HepG2 (cell line): Measurements from ENCODE around the gene SIRT5. TPM values are rescaled to one million over a fixed set of nuclear protein-coding genes. Genes with fewer than 3 reads are reported as not detected.

Experiments
- FLYWCH1 ChIP-seq: sonication (generic); formaldehyde crosslinking; IDR thresholded peaks from 2 replicates; pipeline ENCODE4 v1.8.1; 2023; ENCODE audit warnings: mild to moderate bottlenecking, missing genetic modification reagents
- GABPB1 ChIP-seq: IDR thresholded peaks from 2 replicates; pipeline ENCODE4 v1.6.1; 2016; ENCODE audit warnings: mild to moderate bottlenecking, missing genetic modification reagents, moderate library complexity, missing compliant biosample characterization
- GLMP ChIP-seq: sonication (generic); formaldehyde crosslinking; IDR thresholded peaks from 2 replicates; pipeline ENCODE4 v1.9.0; 2021; ENCODE audit warnings: missing genetic modification reagents, mild to moderate bottlenecking, borderline replicate concordance
- HNRNPUL1 ChIP-seq: fragments of 200-400 bp; formaldehyde crosslinking; IDR thresholded peaks from 2 replicates; pipeline ENCODE4 v1.6.1; 2017; ENCODE audit warnings: low read depth, mild to moderate bottlenecking, low read length, moderate library complexity
- HOXA7 ChIP-seq: sonication (generic); formaldehyde crosslinking; IDR thresholded peaks from 2 replicates; pipeline ENCODE4 v1.8.1; 2022; ENCODE audit warnings: mild to moderate bottlenecking, missing genetic modification reagents, moderate library complexity
- KDM6A ChIP-seq: IDR thresholded peaks from 2 replicates; pipeline ENCODE4 v1.6.1; 2016; ENCODE audit warnings: low read depth
- NCOA2 ChIP-seq: sonication (generic); formaldehyde crosslinking; IDR thresholded peaks from 2 replicates; pipeline ENCODE4 v1.8.0; 2022; ENCODE audit warnings: inconsistent platforms
- POGZ ChIP-seq: sonication (generic); formaldehyde crosslinking; IDR thresholded peaks from 2 replicates; pipeline ENCODE4 v1.4.0; 2020; ENCODE audit warnings: mild to moderate bottlenecking, missing genetic modification reagents
- PRMT3 ChIP-seq: sonication (generic); formaldehyde crosslinking; IDR thresholded peaks from 2 replicates; pipeline ENCODE4 v1.8.1; 2022; ENCODE audit warnings: low read depth, mild to moderate bottlenecking, moderate library complexity, missing genetic modification reagents, borderline replicate concordance
- RARG ChIP-seq: sonication (generic); formaldehyde crosslinking; IDR thresholded peaks from 2 replicates; pipeline ENCODE4 v1.4.0; 2020; ENCODE audit warnings: low read depth, mild to moderate bottlenecking, missing genetic modification reagents
- SAFB2 ChIP-seq: sonication (generic); formaldehyde crosslinking; IDR thresholded peaks from 2 replicates; pipeline ENCODE4 v1.5.1; 2020; ENCODE audit warnings: missing genetic modification reagents, low read depth, mild to moderate bottlenecking, borderline replicate concordance
- SRSF9 ChIP-seq: fragments of 200-400 bp; formaldehyde crosslinking; IDR thresholded peaks from 2 replicates; pipeline ENCODE4 v1.6.1; 2018; ENCODE audit warnings: borderline replicate concordance, mild to moderate bottlenecking, low read depth, low read length; ENCODE audit not compliant: insufficient read depth, poor library complexity, severe bottlenecking
- TMF1 ChIP-seq: sonication (generic); formaldehyde crosslinking; IDR thresholded peaks from 2 replicates; pipeline ENCODE4 v1.8.1; 2022; ENCODE audit warnings: low read depth, missing genetic modification reagents
- ZNF180 ChIP-seq: sonication (generic); formaldehyde crosslinking; IDR thresholded peaks from 2 replicates; pipeline ENCODE4 v1.4.0; 2020; ENCODE audit warnings: low read depth, missing genetic modification reagents, borderline replicate concordance
- ZNF329 ChIP-seq: sonication (generic); formaldehyde crosslinking; IDR thresholded peaks from 2 replicates; pipeline ENCODE4 v1.9.0; 2021; ENCODE audit warnings: low read depth, mild to moderate bottlenecking, missing genetic modification reagents
- ZNF431 ChIP-seq: sonication (generic); formaldehyde crosslinking; IDR thresholded peaks from 2 replicates; pipeline ENCODE4 v1.9.0; 2022; ENCODE audit warnings: missing genetic modification reagents, low read depth, mild to moderate bottlenecking, borderline replicate concordance
- ZNF510 ChIP-seq: sonication (generic); formaldehyde crosslinking; IDR thresholded peaks from 2 replicates; pipeline ENCODE4 v1.4.0; 2020; ENCODE audit warnings: low read depth, mild to moderate bottlenecking, missing genetic modification reagents
- ZNF607 ChIP-seq: sonication (generic); formaldehyde crosslinking; IDR thresholded peaks from 2 replicates; pipeline ENCODE4 v1.5.1; 2020; ENCODE audit warnings: missing genetic modification reagents, mild to moderate bottlenecking, borderline replicate concordance
- ZNF747 ChIP-seq: sonication (generic); formaldehyde crosslinking; IDR thresholded peaks from 2 replicates; pipeline ENCODE4 v1.8.1; 2023; ENCODE audit warnings: missing genetic modification reagents, mild to moderate bottlenecking, borderline replicate concordance
- ZNF883 ChIP-seq: sonication (generic); formaldehyde crosslinking; IDR thresholded peaks from 2 replicates; pipeline ENCODE4 v1.5.1; 2020; ENCODE audit warnings: mild to moderate bottlenecking, missing genetic modification reagents; ENCODE audit errors: not compliant biosample characterization
- ZSCAN30 ChIP-seq: sonication (generic); formaldehyde crosslinking; IDR thresholded peaks from 2 replicates; pipeline ENCODE4 v1.5.0; 2020; ENCODE audit warnings: mild to moderate bottlenecking, missing genetic modification reagents
- polyA plus RNA-seq, 8 experiments: library from polyadenylated mRNA; depleted of rRNA in 3 of 8; stranded (reverse) in 7 of 8; unstranded in 1 of 8; fragments of >200 nt; fragmentation: Illumina TruSeq in 4 of 8; extraction: Trizol in 4 of 8; gene quantifications; 2 replicates each; pipeline versions ENCODE4 v1.2.1 to v1.2.3, GENCODE V29; 2011 to 2016; ENCODE audit warnings: low read depth in 4 of 8, missing spikeins in 1 of 8, mixed read lengths in 1 of 8; ENCODE audit not compliant: insufficient read depth in 1 of 8
- total RNA-seq, 5 experiments: library from RNA; depleted of rRNA; stranded (reverse); fragments of >200 nt; fragmentation: Illumina TruSeq; extraction: Trizol; gene quantifications; 2 replicates each; pipeline ENCODE4 v1.2.3, GENCODE V29; 2016; ENCODE audit warnings: low read depth in 1 of 5
- TF ChIP-seq, protein P1 (sequence below): sonication (generic); IDR thresholded peaks from 2 replicates; pipeline ENCODE4 v1.6.1; 2016; ENCODE audit warnings: low read depth, borderline replicate concordance
- TF ChIP-seq, protein P2 (sequence below): sonication (generic); formaldehyde crosslinking; IDR thresholded peaks from 2 replicates; pipeline ENCODE4 v1.4.0; 2020; ENCODE audit warnings: missing genetic modification reagents, borderline replicate concordance

SIRT5 gene
- total and polyA plus RNA-seq, 2 of the 13 experiments (the other 11 are each of a cell fraction or from before 2014, with no cell fraction given) = 14.1 to 16.6 TPM

- TF ChIP-seq, protein P1, sequence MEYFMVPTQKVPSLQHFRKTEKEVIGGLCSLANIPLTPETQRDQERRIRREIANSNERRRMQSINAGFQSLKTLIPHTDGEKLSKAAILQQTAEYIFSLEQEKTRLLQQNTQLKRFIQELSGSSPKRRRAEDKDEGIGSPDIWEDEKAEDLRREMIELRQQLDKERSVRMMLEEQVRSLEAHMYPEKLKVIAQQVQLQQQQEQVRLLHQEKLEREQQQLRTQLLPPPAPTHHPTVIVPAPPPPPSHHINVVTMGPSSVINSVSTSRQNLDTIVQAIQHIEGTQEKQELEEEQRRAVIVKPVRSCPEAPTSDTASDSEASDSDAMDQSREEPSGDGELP = peak; percentile 98
- TF ChIP-seq ZSCAN30 (CRISPR knock-in tag) (no peak), POGZ (peak; percentile 77), SRSF9 (no peak), FLYWCH1 (CRISPR knock-in tag) (no peak), ZNF180 (CRISPR knock-in tag) (no peak), NCOA2 (peak; percentile 98), ZNF431 (CRISPR knock-in tag) (peak; percentile 78; the same call in 1 of the 2 replicates), SAFB2 (CRISPR knock-in tag) (no peak), ZNF510 (CRISPR knock-in tag) (no peak), GABPB1 (CRISPR knock-in tag) (peak; percentile 39), HNRNPUL1 (no peak), PRMT3 (CRISPR knock-in tag) (no peak), KDM6A (CRISPR knock-in tag) (peak; percentile 94), GLMP (no peak), ZNF883 (CRISPR knock-in tag) (no peak), ZNF607 (CRISPR knock-in tag) (no peak), RARG (CRISPR knock-in tag) (peak; percentile 95; the same call in 1 of the 2 replicates), HOXA7 (CRISPR knock-in tag) (no peak), ZNF329 (no peak), TMF1 (0 out of 2 replicates have a peak, but pooled peaks have one; percentile 30), ZNF747 (CRISPR knock-in tag) (peak; percentile 80; the same call in 1 of the 2 replicates)
- TF ChIP-seq, protein P2, sequence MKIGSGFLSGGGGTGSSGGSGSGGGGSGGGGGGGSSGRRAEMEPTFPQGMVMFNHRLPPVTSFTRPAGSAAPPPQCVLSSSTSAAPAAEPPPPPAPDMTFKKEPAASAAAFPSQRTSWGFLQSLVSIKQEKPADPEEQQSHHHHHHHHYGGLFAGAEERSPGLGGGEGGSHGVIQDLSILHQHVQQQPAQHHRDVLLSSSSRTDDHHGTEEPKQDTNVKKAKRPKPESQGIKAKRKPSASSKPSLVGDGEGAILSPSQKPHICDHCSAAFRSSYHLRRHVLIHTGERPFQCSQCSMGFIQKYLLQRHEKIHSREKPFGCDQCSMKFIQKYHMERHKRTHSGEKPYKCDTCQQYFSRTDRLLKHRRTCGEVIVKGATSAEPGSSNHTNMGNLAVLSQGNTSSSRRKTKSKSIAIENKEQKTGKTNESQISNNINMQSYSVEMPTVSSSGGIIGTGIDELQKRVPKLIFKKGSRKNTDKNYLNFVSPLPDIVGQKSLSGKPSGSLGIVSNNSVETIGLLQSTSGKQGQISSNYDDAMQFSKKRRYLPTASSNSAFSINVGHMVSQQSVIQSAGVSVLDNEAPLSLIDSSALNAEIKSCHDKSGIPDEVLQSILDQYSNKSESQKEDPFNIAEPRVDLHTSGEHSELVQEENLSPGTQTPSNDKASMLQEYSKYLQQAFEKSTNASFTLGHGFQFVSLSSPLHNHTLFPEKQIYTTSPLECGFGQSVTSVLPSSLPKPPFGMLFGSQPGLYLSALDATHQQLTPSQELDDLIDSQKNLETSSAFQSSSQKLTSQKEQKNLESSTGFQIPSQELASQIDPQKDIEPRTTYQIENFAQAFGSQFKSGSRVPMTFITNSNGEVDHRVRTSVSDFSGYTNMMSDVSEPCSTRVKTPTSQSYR (CRISPR knock-in tag) = peak; percentile 60; the same call in 1 of the 2 replicates
Observed at GRCh38 chr6:13604546-13605416, 30.4 kb downstream of the SIRT5 start (continued).
